GM19438 (cell line): ENCODE data around the gene LKAAEAR1.
"Not testable (repeated sequence)": the region's sequence is repeated elsewhere in the genome, so short reads cannot be mapped to it uniquely, and the experiment has no call there.

Source experiments
- ATAC-seq: cut with Tn5 transposase; IDR thresholded peaks from one replicate; pipeline ENCODE4 v1.9.1; 2021; ENCODE audit warnings: low read depth; ENCODE audit not compliant: unreplicated experiment

Gene LKAAEAR1

DNA sequence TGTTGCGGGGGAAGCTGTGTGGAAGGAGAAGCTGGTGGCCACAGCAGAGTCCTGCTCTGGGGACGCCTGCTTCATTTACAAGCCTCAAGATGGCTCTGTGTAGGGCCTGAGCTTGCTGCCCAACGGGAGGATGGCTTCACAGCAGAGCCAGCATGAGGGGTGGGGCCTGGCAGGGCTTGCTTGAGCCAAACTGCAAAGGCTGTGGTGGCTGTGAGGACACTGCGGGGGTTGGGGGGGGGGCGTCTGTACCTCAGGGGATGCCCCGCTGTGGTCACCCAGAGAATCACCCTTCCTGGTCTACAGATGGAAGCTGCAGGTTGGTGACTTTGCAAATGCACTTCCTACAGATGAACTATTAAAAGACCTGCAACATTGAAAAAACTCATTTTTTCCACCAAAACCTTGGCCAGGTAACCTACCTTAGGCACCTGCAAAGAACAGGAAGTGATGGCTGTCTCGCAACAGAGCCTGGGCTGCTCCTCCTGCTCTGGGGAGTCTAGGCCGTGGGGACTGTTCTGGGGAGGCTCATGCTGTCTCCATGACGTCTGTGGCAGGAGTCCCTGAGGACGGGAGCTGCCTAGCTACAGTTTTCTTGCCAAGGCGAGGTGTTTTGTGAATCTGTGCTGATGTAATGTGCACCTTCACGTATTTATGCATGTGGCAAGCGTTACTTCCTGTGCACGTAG, 15.8 kb upstream of the LKAAEAR1 start:
- no peak for ATAC-seq

- no peak for ATAC-seq
These were observed 15.0 kb upstream of the LKAAEAR1 start for GRCh38 chr20:64099086-64099786.

- ATAC-seq = no peak
These were observed 14.3 kb upstream of the LKAAEAR1 start for GRCh38 chr20:64098471-64099013.

- ATAC-seq = no peak
These were observed 12.3 kb upstream of the LKAAEAR1 start for GRCh38 chr20:64096535-64096934.

DNA sequence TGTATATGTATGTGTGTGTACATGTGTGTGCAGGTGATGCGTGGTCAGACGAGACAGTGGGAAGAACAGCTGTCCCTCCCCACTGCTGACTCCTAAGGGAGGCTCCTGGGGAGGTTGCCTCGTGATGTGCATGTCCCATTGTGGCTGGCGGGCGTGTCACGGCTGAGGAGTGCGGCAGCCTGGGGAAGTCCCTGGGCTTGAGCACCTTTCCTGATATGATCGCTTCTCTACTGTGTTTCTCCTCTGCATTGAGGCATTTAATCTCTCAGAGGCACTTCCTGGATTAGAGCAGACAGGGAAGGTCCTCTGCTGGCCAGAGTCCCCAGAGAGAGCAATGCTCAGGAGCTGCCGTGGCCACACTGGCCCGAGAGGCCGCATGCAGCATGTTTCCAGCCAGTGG, 11.7 kb upstream of the LKAAEAR1 start:
- no peak for ATAC-seq

GRCh38 chr20:64095455-64095854, 11.3 kb upstream of the LKAAEAR1 start:
- ATAC-seq = no peak

- no peak for ATAC-seq
These were observed 8.9 kb upstream of the LKAAEAR1 start for GRCh38 chr20:64093013-64093503.

GRCh38 chr20:64092258-64093012, 8.2 kb upstream of the LKAAEAR1 start:
- no peak for ATAC-seq

DNA sequence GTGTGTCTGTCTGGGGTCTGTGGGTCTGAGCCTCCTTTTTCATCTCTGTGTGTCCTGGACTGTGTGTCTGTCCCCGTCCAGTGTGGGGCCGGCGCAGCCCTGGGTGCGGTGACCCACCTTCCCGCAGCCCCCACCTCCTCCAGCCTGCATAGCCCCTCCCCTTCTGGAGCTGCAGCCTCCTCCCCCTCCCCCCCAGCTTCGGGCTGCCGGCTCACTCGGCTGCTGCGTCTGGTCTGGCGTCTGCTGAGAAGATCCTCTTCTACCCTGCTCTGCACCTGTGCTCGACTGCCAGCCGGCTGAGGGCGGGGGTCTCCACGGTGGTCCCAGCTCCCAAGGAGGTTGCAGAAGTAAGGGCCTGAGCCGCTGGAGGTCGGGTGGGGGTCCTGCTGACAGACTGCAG, 7.6 kb upstream of the LKAAEAR1 start:
- ATAC-seq = no peak

GRCh38 chr20:64091340-64091739, 7.1 kb upstream of the LKAAEAR1 start:
- ATAC-seq = no peak

DNA sequence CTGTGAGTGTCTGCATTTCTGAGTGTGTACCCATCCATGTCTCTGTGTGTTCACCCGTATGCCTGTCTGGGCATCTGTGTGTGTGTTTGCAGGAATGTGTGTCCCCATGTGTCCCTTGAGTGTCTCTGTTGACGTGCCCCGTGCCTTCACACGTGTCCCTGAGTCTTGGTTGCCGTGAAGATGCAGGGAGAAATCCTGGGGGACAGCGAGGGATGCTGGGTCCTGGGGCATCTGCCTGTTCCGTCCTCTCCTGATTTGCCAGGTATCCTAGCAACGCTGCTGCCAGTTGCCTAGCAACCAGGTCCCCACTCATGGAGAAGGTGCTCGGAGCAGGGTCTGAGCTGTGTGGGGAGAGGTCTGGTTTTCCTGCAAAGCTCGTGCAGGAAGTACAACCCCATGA, 6.0 kb upstream of the LKAAEAR1 start:
- ATAC-seq = no peak

- ATAC-seq = not testable (repeated sequence)
These were observed 4.4 kb upstream of the LKAAEAR1 start for GRCh38 chr20:64088586-64088985.

DNA sequence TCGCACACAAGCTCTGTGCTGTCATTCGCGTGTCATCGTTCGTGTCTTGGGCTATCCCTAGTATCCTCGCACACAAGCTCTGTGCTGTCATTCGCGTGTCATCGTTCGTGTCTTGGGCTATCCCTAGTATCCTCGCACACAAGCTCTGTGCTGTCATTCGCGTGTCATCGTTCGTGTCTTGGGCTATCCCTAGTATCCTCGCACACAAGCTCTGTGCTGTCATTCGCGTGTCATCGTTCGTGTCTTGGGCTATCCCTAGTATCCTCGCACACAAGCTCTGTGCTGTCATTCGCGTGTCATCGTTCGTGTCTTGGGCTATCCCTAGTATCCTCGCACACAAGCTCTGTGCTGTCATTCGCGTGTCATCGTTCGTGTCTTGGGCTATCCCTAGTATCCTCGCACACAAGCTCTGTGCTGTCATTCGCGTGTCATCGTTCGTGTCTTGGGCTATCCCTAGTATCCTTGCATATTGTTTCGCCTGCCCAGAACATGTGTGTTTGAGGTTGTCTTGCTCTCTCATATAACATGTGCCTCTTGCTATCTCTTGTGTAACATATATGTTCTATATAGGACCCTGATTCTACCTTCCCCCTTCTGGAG, 3.1 kb upstream of the LKAAEAR1 start:
- ATAC-seq = not testable (repeated sequence)

DNA sequence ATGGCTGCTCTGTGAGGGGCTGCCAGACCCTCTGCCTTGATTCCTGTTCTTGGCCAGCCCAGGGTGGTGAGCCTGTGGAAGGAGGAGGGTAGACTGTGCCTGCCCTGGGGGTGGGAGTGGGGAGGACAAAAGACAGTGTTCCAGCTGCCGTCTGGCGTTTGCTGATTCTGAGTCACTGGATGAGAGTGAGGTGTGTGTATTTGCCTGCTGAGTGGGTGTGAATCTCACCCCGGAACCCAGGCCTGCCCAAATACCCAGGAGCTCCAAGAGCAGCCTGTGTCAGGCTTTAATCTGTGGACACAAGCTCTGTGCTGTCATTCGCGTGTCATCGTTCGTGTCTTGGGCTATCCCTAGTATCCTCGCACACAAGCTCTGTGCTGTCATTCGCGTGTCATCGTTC, 2.6 kb upstream of the LKAAEAR1 start:
- no peak for ATAC-seq

GRCh38 chr20:64084685-64085152, 521 bp upstream of the LKAAEAR1 start:
- ATAC-seq = no peak

DNA sequence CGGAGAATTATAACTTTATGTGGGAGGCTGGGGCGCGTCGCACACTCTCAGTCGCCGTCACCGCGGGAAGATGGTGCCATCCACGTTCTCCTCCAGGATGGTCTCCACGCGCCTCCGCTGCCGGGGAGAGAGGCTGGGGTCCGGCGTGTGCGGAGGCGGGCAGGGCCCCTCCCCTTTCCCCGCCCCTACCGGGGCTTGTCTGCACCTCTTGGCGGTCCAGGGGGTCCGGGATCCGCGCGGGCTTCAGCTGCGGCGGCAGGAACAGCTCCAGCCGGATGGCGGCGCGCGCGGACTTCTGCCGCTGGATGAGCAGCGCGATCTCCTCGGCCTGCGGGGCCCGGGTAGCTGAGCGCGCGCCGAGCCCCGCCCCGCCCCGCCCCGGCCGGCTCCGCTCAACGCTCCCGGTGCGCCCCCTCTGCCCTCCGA, 807 bp downstream of the LKAAEAR1 start:
- ATAC-seq = no peak

DNA sequence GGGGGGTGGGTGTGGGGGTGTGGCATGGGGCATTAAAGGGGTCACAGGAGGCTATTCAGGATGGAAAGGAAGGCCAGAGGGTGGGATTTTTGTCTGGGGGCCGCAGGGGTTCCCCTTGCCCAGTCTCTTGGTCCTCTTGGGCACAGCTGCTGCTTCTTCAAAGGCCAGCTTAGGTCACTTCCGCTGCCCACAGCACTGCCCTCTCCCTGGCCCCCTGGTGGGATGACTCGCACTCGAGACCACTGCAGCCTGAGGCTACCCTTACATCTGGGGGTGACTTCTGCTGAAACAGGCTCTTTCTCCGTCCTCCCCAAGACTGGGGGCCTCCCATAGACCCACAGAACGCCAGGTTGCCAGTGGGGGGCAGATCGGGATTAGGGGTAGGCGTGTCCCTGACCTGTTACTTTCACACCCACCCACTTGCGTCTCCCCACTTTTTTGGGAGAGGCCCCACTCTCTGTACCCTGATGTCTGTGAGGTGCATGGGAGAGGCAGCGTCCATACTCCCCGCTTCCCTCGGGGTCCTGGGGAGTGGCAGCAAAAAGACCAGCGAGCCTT, 1.3 kb downstream of the LKAAEAR1 start:
- ATAC-seq = no peak

DNA sequence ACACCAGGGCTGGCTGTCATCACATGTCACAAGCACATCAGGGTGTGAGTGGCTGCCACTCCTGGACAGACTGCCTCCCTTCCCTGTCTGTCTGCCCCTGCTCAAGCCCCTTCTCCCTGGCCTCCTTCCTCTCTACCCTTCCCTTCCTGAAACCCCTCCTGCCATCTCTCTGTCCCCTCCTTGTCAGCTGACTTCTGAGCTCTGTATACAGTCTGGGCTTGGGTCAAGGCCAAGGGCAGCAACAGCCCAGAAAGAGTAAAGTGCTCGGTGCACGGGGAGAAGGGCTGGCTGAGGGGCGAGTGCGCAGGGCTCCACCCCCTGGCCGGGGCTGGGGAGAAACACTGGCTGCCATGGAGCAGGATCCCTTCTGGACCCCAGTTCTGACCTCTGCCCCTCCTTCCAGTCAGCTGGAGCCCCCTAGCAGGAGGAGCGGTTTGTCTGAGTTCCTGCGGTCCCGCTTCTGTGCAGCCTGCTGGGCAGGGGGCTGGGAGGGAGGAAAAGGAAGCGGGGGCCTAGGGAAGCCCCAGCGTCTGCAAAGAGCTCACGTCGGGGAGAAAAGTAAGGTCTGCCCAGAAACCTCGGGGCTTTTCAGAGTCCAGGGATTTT, 2.0 kb downstream of the LKAAEAR1 start:
- ATAC-seq = no peak

- ATAC-seq = no peak
These were observed 2.6 kb downstream of the LKAAEAR1 start for GRCh38 chr20:64081624-64081964.
